ENCODE measurements around the gene PPP1CA.

The PPP1CA gene

DNA sequence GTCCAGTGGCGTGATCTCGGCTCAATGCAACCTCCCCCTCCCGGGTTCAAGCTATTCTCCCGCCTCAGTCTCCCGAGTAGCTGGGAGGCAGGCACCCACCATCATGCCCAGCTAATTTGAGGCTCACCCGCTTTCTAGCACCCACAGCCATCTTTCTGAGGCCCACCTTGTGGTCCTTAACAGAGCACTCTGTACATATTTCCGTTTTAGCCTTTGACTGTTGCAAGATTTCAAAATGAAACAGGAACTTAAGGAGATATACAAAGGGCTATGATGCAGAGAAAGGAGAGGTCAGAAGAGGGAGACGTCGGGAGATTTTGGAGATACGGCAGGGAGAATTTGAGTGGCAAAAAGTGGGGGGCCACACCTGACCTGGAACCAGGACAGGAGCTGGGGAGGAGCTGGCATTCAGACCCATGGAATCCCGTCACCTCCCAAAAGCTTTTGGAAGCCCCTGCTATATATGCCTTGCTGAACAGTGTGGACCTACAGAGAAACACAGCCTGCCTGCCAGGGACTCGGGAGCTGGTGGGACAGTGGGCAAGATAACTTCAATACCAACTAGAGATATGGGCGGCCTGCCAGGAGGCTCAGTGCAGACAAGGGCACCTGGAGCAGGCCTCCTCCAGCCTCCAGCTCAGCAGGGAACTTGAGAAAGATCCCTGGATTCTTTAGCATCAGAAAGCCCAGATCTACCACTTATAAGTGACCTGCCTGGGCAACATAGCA lies 20.2 kb downstream of the PPP1CA start:
- Mint-ChIP-seq H3K27me3 (no peaks in the 10 kb centered on the region), H3K9me3 (no peaks in the 10 kb centered on the region), H3K4me3 (peak overlapping the region; percentile 34 to 42), H3K4me1 (peaks cover 31 to 47% of the 10 kb centered on the region in 2 donors), H3K36me3 (no peaks in the 10 kb centered on the region), H3K27ac (peak overlapping the region; percentile 97)
- ATAC-seq (replicated peaks) (peak; percentile 76 to 78), DNase-seq (no peak)

DNA sequence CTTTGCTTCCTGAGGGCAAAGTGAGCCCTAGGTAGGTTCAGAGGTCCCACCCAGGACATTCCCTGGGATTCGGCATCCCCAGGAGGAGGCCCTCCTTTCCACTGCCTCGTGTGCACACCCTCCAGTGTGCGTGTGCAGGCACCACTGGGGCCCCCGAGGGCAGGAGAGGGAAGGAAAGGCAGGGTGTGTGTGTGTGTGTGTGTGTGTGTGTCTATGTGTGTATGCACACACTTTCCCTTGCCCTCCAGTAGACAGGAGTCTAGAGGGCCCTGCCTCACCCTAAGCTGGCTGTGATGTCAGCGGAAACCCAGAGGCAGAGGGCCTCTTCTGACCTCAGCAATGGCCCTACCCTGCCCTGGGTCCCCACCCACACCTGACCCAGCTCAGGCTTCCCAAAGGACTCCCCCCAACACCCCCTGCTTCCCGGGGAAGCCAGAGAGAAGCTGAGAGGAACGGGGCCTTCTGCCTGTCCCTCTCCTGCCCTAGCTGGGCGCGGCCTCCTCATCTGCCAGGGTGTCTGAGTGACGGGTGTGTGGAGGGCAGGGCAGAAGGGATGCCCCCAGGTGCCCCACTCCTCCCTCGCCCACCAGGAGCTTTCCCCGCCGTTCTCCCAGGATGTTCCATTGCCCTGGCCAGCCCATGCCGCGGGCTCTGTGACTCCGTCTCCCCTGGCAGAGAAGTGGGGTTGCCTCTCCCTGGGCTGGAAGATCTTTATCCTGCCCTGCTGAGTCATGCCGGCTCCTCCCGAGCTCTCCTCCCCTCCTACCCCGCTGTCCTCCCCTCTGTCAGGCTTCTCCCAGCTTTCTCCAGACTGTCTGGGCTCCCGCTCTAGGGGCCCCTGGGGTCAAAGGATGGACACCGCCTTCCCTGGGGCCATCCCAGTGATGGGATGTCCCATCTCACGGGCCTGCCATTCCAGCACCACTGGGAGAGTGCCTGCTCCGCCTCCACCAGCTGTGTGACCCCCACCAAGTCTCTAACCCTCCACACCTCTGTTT lies 22.3 kb downstream of the PPP1CA start:
- Mint-ChIP-seq H3K4me3 (no peak overlapping the region), H3K4me1 (peaks cover 37 to 53% of the 10 kb centered on the region in 2 donors), H3K27ac (peak overlapping the region; percentile 91), H3K36me3 (no peaks in the 10 kb centered on the region), H3K27me3 (no peaks in the 10 kb centered on the region), H3K9me3 (no peaks in the 10 kb centered on the region)
- DNase-seq: no peak
- no peak for ATAC-seq (replicated peaks)

DNA sequence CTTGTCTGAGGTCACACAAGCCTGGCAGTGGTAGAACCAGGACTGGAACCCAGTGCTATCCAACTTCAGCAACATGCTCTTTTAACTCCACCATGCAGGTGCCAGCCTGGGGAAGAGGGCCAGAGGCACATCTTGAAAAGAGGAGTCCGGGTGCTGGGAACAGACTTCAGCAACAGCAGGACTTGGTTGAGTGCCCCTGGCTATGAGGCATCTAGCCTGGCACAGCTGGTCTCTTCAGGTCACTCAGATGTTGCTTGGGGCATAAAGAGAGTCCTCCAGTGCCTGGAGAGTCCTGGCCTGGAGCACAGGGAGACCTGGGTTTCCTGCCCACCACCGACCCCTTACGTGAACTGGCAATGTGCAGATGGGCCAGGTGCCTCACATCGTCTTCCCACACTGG lies 23.1 kb downstream of the PPP1CA start:
- Mint-ChIP-seq H3K36me3 (peaks cover 0 to 2% of the 10 kb centered on the region in 2 donors), H3K4me3 (no peak overlapping the region), H3K9me3 (no peaks in the 10 kb centered on the region), H3K4me1 (peaks cover 41 to 61% of the 10 kb centered on the region in 2 donors), H3K27me3 (no peaks in the 10 kb centered on the region), H3K27ac (peak overlapping the region; percentile 91)
- no peak for ATAC-seq (replicated peaks)
- no peak for DNase-seq

DNA sequence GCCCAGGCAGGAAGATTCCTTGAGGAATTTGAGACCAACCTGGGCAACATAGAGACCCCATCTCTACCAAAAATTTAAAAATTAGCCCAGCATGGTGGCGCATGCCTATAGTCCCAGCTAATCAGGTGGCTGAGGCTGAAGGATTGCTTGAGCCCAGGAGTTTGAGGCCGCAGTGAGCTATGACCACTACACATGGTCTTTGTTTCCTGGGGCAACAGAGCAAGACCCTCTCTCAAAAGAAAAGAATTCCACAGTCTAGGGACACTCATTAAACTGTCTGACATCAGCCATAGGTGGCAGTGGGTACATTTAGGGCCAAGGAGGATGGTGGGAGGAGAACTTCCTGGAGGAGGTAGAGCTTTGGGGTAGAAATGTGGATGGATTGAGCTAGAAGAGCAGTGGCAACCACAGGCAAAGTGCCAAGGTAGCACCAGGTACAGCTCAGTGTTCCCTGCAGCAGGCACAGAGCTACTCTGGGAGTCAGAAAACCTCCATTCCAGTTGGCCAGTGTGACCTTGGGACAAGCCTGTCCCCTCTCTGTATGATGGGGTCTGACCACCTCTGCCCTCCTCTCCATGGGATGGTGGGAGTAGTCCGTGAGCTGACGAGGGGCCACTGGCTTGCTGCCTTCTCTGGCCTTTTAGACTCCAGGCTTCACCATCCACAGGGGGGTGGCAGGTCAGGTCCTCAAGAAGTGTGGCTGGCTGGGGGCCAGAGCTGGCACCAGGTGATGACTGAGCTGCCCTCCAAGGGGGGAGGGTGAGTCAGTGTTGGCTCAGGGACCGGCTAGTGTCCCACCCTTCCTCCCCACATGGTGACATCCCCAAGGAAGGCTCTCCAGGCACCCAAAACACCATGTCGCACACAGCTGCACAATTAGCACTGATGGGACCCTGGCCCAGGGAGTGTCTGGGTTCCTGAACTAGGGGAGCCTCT lies 24.5 kb downstream of the PPP1CA start:
- DNase-seq (no peak), ATAC-seq (replicated peaks) (no peak)
- no peaks in the 10 kb centered on the region for H3K27me3 Mint-ChIP-seq
- H3K4me3 Mint-ChIP-seq: no peak overlapping the region
- peaks cover 0 to 4% of the 10 kb centered on the region in 2 donors for H3K36me3 Mint-ChIP-seq
- H3K9me3 Mint-ChIP-seq: no peaks in the 10 kb centered on the region
- H3K27ac Mint-ChIP-seq: no peak overlapping the region
- peaks cover 37 to 56% of the 10 kb centered on the region in 2 donors for H3K4me1 Mint-ChIP-seq

DNA sequence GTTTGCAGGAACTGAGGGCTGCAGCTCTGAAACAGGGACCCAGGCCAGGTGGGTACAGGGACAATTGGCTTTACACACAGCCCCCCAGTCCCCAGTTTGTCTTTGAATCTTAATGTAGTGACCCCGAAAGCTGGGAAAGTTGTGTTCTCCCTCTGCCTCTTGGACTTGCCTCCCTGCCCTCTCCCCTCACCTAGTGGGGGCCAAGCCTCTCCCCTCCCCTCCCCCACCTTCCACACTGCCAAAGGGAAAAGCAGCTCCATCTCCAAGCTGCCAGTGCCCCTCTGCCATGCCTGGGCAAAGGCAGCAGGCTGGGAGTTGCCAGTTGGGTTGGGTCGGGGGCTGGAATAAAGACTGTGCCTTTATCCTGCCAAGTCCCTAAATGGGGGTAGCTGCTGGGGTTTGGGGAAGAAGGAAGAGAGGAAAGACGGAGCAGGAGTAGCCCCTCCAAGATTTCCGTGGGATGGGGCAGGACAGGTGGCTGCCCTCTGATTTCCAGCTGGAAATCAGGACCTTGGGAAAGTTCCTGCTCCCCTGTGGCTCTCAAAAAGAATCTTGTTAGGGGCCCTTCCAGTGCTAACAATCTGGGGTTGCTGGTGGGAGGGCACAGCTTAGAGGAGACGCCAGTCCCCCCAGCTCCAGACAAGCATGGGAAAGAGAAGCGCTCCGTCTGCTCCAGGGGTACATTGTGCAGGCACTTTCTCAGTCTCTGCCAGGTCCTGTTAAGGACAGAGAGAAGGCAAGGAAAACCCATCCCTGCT lies 25.4 kb downstream of the PPP1CA start:
- Mint-ChIP-seq H3K4me1 (peaks cover 43 to 57% of the 10 kb centered on the region in 2 donors), H3K27me3 (no peaks in the 10 kb centered on the region), H3K4me3 (peak overlapping the region in 1 of 2 donors; percentile 21), H3K36me3 (peaks cover 3 to 12% of the 10 kb centered on the region in 2 donors), H3K9me3 (no peaks in the 10 kb centered on the region), H3K27ac (no peak overlapping the region)
- ATAC-seq (replicated peaks) (no peak), DNase-seq (no peak)

DNA sequence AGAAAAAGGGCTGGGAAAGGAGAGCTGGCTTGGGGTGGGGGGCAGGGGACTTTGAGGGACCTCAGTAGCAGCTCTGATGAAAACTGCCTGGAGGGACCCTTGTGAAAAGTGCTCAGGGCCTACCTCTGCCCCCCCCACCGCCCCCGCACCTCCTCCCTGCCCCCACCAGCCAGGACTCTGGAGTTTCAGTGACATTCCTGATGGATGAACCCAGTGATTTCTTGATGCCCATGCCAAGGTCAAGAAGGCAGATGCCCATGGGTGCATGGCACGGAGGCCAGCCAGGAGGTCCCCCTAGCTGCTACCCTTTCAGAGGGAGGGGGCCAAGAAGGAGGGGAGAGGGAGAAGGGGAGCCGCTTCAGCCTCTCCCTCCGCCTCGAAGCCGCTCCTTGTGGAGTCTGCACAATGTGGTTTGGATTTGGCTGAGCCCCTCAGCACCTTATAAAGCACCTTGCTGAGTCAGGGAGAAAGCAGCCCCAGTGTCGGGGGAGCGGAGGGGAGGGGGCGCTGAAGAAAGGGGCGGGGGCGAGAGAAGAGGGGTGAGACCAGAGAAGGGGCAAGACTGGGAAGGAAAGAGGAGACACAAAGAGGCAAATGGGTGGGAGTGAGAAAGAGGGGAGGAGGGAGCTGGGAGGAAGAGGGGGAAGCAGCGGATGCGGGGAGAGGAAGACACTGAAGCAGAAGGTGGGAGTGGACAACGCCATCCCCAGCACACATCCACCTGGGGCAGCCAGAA lies 26.2 kb downstream of the PPP1CA start:
- peaks cover 44 to 57% of the 10 kb centered on the region in 2 donors for H3K4me1 Mint-ChIP-seq
- no peak for DNase-seq
- H3K4me3 Mint-ChIP-seq: peak overlapping the region in 1 of 2 donors; percentile 21
- no peaks in the 10 kb centered on the region for H3K27me3 Mint-ChIP-seq
- peak overlapping the region; percentile 65 for H3K27ac Mint-ChIP-seq
- ATAC-seq (replicated peaks): no peak
- H3K9me3 Mint-ChIP-seq: no peaks in the 10 kb centered on the region
- H3K36me3 Mint-ChIP-seq: peaks cover 3 to 18% of the 10 kb centered on the region in 2 donors

DNA sequence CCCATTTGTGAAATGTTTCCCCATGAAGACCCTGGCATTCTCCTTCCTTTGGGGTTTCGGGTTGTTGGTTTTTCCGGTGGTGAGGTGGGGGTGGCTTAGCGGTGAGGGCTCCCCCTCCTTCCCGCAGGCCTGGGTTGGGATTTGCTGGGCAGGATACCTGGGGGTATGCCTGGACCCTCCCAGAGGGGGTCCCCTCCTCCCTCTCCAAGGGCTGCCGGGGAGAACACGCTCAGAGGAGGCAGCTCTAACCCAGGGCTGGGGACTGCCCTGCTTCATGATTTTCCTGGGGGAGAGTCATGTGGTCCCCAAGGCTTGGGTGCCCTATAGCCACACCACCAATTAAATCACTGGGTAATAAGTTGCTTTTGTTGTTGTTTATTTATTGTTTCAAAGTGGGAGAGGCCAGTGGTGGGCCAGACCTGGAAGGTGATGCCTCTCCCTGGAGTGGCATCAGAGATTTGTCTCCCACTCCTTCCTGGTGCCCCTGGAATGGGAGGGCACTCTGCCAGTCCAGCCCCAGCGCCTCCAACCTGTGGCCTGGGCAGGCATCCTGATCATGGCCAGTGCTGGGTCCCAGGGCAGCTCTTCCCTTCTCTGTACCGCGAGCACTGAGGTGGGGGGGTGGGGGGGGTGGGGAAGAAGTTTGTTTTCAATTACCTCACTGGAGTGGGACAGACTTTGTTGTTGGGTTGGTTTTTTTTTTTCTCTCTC lies 26.9 kb downstream of the PPP1CA start:
- peak overlapping the region; percentile 39 for H3K27ac Mint-ChIP-seq
- no peaks in the 10 kb centered on the region for H3K27me3 Mint-ChIP-seq
- peaks cover 3 to 19% of the 10 kb centered on the region in 2 donors for H3K36me3 Mint-ChIP-seq
- H3K4me3 Mint-ChIP-seq: peak overlapping the region; percentile 91 to 93
- H3K9me3 Mint-ChIP-seq: no peaks in the 10 kb centered on the region
- ATAC-seq (replicated peaks) (no peak), DNase-seq (no peak)
- peaks cover 49 to 60% of the 10 kb centered on the region in 2 donors for H3K4me1 Mint-ChIP-seq

DNA sequence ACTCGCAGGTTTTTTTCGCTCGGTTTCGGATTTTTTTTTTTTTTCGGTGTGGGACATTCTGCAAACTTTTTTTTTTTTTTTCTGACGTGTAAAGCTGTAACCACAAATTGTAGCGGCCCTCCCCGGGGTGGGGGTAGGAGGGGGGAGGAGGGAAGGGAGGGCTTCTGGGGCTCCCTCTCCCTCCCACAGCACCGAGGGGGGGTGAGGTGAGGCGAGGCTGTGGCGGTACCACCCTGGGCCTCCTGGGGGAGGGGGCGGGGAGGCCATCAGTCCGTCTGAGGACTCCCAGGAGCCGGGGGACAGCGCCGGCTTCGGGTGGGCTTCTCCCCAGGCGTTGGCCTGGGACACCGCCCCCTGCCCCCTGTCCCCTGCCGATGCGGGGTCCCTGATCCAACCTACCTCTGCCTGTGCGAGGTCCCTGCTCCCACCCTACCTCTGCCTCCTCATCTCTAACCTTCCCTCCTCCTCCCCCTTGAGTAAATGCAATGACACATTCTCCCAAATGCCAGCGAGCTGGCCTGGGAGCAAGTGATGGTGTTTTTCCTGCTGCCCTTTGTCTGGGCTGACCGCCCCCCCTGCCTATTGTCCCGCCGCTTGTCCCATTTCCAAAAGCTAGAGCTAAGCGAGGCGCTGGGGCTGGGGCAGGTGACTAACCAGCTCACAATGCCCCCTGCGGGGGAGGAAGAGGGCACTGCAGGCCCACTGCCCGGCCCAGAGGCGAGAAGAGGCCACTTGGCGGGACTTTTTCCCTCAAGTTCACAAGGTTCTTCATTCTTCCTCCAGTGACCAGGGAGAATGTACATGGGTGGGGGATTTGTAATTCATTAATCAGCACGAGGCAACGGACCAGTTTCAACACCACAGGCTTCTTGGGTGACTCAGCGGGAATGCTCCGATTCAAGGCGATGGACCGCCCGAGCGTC lies 27.7 kb downstream of the PPP1CA start:
- peaks cover 49 to 60% of the 10 kb centered on the region in 2 donors for H3K4me1 Mint-ChIP-seq
- no peaks in the 10 kb centered on the region for H3K9me3 Mint-ChIP-seq
- peak overlapping the region; percentile 97 for H3K27ac Mint-ChIP-seq
- no peaks in the 10 kb centered on the region for H3K27me3 Mint-ChIP-seq
- peaks cover 3 to 22% of the 10 kb centered on the region in 2 donors for H3K36me3 Mint-ChIP-seq
- ATAC-seq (replicated peaks) (peak; percentile 60 to 66), DNase-seq (peak; percentile 72)
- H3K4me3 Mint-ChIP-seq: peak overlapping the region; percentile 93

DNA sequence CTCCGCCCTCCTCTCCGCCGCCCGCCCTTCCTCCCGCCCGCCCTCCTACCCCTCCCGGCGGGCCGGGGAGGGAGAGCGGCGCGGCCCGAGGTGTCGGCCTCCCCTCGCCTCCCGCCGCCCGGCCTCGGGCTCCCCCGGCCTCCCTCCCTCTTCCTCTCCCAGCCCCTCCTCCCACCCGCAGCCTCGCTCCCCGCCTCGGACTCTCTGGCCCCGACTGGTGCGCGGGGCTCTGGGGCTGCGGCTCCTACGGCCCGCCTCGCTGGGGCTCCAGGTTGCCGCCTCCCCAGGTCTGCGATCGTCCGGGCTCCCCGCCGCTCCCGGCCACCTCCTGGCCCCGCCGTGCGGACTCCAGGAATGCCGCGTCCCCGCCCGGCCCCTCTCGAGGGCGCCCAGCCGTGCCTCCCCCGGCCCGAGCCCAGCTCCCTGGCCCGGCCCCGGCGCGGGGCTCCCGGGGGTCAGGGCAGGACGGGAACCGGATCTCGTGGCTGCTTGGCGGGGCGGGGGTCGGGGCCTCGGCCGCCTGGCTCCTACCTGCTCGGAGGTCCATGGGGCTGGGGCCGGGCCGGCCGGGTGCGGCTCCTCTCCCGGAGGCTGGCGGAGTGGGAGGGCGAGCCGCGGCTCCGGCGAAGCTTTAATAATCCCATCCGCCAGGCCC lies 28.5 kb downstream of the PPP1CA start, which contains the start of gene CLCF1:
CLCF1 (minus strand) TSS at position 606 of the 655 bp plus-strand sequence; CDS start at position 547, 59 bp downstream.
- ATAC-seq (replicated peaks) (peak; percentile 30 to 33), DNase-seq (no peak)
- H3K9me3 Mint-ChIP-seq: no peaks in the 10 kb centered on the region
- peak within 1 kb of the TSS; percentile 93 for H3K4me3 Mint-ChIP-seq
- peaks cover 49 to 61% of the 10 kb centered on the region in 2 donors for H3K4me1 Mint-ChIP-seq
- peaks cover 3 to 27% of the 10 kb centered on the region in 2 donors for H3K36me3 Mint-ChIP-seq
- H3K27ac Mint-ChIP-seq: peak within 1 kb of the TSS; percentile 97
- H3K27me3 Mint-ChIP-seq: no peaks in the 10 kb centered on the region

DNA sequence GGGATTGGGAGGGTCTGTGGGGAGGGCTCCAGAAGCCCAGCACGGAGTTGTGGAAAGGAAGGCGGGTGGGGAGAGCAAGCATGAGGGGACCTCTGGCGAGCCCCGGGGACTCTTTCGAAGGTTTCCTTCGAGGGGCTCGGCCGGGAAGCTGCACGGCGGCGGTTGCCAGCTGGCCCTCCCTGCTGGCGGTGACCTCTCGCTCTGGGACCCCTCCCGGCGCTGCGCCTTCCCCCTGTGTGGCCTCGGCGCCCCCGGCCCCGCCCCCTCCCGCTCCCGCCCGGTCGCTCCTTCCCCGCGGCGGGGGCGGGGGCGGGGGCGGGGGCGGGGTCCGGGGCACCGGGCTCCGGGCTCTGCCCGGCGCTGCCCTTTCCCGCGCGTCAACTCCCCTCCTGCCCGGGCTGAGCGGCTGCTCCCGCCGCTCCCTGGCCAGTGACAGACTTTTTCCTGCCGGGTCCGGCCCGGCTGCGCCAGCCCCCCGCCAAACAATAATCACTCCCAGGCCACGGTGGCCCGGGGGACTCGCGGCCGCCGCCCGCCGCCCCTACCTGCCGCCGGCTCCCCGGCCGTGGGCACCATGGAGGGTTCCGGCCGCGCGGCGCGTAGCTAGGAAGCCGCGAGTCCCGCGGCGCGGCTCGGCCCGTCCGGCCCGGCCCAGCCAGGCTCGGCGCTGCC lies 29.2 kb downstream of the PPP1CA start:
- peaks cover 5 to 32% of the 10 kb centered on the region in 2 donors for H3K36me3 Mint-ChIP-seq
- H3K9me3 Mint-ChIP-seq: no peaks in the 10 kb centered on the region
- H3K4me3 Mint-ChIP-seq: peak overlapping the region; percentile 92 to 93
- ATAC-seq (replicated peaks): no peak
- H3K4me1 Mint-ChIP-seq: peaks cover 55 to 67% of the 10 kb centered on the region in 2 donors
- no peak for DNase-seq
- H3K27me3 Mint-ChIP-seq: no peaks in the 10 kb centered on the region
- peak overlapping the region; percentile 95 for H3K27ac Mint-ChIP-seq
